Superior temporal gyrus (tissue), 1 donor: ENCODE results near the gene SEMA6B.
"Not testable (repeated sequence)": the region's sequence is repeated elsewhere in the genome, so short reads cannot be mapped to it uniquely, and the experiment has no call there.

Source experiments
- DNase-seq: peaks from one replicate; pipeline ENCODE4 v3.0.0-alpha.2; 2016; ENCODE audit errors: extremely low spot score

SEMA6B gene

DNA sequence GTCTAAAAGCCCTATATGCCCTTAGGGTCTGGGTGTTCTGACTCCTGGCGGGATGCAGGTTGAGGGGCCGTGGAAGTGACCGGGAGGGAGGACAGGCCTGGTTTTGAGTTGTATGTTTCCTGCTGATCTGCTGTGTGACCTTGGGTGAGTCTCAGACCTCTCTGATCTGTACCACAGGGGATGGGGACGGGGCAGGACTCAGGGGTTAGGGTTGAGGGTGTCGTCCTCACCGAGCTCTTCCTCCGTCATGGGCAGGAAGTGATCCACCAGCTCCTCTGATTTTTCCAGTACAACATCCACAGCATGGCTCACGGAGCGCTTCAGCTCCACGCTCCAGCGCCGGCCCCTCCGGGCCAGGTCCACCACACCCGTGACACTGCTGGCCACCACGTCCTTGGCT is 30.6 kb downstream of the SEMA6B start:
- no peak for DNase-seq

DNA sequence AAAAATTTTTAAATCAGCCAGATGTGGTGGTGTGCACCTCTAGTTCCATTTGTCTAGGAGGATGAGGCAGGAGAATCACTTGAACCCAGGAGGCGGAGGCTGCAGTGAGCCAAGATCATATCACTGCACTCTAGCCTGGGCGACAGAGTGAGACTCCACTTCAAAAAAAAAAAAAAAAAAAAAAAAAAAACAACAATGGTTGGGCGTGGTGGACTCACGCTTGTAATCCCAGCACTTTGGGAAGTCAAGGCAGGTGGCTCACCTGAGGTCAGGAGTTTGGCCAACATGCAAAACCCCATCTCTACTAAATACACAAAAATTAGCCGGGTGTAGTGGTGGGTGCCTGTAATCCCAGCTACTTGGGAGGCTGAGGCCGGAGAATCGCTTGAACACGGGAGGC is 32.1 kb downstream of the SEMA6B start:
- DNase-seq = not testable (repeated sequence)

DNA sequence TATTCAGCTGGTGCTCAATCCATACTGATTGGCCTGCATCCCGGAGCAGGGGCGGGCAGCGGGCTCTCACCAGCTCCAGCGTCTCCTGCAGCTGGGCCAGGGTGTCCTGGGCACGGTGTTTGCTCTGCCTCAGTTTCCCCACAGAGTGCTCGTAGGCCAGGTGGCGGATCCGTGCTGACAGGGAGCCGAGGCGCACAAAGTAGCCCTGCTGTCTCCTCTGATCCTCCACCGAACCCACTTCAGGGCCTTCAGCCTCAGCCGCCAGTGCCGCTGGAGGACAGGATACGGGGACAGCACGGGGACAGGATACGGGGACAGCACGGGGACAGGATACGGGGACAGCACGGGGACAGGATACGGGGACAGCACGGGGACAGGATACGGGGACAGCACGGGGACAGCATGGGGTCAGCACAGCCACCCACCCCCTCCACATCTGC is 33.9 kb downstream of the SEMA6B start:
- no peak for DNase-seq

DNA sequence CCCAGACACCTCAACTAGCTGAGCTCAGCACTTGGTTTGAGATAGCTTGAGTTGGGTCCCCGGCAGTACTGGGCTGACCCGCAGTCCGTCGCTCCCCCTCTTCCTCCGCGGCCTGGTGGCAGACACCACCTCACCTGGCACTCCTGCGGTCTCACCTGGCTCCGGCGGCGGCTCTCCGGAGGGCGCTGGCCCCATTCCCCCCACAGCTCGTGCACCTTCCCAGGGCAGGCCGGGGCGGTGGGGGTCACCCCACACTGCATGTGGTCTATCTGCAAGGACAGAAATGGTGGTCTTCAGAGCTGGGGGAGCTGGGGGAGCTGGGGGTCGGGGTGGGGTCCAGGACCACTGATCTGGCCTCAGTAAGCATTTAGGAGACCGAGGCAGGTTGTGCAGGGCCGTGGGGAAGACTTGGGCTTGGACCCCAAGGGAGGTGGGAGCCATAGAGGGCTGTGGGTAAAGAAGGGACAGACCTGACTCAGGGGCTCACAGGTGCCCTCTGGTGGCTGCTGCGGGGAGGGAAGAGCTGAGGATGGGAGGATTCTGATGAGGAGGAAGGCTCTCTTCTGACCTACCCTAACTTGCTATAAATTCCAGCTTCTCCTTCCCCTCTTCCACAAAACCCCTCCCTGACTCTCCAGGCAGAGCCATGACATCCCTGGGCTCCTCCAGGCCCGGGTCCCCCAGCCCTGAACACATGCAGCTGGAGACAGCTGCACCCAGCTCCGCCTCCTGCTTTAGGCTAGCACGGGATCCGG is 34.5 kb downstream of the SEMA6B start:
- peak; percentile 20 for DNase-seq

DNA sequence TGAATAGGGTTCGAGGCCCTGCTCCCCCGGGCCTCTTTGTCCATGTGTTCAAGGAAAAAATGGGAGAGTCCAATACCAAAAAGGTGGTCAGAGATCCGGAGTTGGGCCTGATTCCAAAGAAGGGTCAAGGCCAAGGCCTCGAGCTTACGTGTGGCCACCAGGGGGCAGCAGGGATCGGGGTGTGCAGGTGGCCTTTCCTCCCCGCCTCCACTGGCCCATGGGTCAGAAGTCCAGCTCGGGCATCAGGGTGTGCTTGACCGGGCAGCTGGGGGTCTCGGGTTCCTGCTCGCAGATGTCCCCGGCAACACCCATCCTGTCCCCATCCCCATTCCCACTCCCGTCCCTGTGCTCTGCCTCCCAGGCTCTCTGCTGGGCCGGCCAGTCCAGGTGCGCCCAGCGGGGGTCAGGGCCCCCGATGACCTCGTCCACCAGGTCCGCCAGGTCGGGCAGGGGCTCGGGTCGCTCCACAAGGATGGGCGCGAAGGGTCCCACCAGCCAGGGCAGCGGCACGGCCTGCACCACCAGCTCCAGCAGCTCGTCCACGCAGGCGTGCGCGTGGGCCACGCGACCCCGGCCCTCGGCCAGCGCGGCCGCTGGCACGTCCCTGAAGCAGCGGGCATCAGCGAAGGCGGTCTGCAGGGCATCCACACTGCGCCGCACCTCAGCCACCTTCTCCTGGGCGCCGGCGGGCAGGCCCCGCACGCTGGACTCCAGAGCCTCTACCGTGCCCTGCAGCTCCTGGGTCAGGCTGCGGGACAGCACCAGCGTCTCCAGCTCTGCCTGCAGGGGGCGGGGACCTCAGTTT is 36.0 kb downstream of the SEMA6B start:
- no peak for DNase-seq

DNA sequence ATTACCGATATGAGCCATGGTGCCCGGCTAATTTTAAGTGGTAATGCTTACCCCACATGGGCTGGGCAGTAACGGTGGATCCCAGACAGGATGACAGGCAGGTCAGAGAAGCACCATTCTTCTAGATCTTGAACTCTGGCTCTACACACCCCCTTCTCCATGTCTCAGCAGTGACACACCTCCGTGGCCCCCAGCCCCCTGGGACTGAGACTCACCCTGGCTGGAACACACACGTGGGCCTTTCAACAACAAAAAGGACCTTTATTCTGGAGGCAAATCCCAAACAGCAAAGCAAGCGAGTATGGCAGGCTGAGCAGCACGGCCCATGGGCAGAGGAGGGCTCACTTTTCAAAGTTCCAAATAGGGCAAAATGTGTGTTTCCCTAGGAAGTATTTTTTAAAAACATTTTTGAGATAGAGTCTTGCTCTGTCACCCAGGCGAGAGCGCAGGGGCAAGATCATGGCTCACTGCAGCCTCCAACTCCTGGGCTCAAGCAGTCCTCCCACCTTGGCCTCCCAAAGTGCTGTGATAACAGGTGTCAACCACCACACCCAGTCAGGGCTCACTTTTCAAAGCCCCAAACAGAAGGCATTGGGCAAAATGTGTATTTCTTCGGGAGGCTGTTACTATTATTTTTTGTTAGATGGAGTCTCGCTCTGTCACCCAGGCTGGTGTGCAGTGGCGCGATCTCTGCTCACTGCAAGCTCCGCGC is 37.0 kb downstream of the SEMA6B start:
- DNase-seq = no peak

DNA sequence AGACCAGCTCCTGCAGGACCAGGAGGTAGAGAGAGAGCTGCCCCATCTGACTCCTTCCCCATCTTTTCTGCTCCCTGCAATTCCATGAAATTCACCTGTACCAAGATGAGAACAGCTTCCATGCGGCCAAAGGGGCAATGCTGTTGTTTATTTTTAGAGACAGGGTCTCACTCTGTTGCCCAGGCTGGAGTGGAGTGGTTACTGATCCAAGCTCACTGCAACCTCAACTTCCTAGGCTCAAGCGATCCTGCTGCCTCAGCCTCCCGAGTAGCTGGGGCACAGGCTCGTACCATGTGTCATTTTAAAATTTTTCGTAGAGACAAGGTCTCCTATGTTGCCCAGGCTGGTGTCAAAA is 37.6 kb downstream of the SEMA6B start:
- DNase-seq = no peak

DNA sequence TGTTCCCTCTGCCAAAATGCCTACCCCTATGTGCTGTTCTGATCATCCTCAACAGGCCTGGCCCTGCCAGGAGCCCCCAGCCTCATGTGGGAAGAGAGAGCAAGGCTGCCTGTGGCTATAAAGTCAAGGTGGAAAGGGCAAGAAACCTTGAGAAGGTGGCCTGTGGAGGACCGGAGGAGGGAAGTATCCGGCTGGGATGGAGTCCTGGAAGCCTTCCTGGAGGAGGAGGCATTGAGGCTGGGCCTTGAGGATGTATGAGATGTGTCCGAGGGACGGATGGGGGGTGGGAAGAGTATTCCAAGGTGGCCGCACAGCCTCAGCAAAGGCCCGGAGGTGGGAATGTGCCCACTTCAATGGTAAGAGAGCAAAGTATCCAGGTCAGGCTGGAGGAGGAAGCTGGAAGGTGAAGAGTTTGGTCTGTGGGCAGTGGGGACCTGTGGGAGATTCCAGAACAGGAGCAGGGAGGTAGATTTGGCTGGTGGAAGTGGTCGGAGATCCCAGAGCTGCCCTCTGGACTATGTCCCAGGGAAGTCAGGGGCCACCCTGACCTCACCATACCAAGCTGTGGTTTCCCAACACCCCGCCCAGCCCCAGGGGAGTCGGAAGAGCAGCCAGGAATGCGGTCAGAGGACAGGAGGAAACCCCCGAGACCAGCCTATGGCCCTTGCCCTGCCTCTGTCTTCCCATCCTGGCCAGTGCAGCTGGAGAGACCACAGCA is 38.2 kb downstream of the SEMA6B start:
- DNase-seq = no peak

DNA sequence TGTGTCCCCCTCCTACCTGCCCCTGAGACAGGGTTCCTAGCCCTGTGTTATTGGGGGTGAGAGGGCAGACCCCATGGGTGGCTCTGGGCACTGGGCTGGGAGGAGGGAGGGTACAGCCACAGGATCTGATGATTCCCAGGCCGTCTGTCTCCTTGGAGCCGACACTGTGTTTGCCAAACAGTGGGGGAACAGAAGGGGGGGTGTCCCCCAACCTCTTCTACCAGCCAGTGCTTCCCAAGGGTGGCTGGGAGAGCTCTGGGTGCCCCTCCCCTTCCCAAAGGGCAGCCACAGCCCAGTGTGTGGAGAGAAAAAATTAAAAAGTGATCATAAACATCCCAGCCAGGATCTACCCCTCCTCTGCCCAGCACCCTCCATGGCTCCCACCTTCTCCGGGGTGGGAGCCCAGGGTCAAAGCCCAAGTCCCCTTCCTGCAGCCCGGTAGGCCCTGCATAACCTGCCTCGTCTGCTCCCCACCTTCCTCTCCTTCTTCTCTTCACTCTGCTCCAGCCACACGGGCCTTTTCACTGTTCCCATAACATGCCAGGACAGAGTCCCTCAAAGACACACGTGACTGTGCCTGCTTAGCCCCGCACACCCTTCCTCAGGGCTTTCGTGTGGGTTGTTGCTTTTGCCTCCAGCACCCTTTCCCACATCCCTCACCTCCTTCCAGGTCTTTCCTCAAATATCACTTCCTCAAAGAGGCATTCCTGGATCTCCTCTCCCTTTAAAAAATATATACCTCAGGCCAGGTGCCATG is 39.8 kb downstream of the SEMA6B start:
- DNase-seq = no peak

DNA sequence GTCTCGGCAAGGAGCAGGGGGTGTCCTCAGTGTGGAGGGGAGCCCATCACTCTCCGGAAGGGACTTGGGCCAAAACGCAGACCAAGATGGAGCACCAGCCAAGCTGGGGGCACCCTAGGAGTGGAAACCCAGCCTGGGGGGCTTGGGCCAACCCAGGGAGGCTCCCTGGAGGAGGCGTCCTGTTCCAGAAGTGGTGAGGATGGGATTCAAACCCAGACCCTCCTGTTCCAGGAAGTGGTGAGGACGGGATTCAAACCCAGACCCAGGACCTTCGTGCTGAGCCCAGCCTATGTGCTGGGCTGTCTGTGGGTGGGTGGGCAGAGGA is 40.4 kb downstream of the SEMA6B start:
- DNase-seq = no peak

DNA sequence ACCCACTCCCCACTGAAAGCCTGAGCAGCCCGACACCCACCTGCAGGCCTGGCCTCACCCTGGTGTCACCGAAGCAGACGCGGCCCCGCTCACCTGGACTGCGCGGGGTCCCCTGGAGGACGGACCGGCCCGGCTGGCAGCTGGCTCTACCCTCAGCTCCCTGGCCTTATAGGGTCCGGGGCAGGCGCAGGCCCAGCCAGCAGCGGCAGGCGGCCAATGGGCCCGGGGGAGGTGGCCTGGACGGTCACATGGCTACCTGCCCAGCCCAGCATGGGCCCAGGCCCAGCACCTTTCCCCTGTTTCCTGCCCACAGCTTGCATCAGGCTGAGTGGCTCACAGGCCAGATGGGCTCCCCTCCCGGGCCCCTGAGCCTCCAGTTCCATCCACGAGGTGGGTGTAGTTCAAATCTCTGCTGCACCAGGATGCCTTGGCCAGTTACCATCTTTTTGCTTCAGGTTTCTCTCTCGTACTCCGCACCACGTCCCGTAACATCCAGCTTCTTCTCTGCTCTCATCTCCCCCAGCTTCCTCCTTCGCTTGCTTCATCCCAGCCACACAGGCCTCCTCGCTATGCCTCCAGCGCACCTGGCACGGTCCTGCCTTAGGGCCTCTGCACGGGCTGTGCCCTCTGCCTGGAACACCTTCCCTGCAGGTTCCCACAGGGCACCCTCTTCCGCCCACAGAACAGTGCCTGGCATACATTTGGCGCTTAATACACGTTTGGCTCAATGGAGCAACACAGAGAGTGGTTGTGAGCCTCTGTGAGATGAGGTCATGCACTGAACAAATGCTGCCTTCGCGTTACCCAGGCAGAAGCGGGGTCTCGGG is 40.9 kb downstream of the SEMA6B start, which contains the start of gene PLIN4:
Gene PLIN4, minus strand, starts transcription at position 142 of the 827 bp plus-strand sequence. CDS start 214 bp downstream, outside the sequence.
- DNase-seq = no peak

DNA sequence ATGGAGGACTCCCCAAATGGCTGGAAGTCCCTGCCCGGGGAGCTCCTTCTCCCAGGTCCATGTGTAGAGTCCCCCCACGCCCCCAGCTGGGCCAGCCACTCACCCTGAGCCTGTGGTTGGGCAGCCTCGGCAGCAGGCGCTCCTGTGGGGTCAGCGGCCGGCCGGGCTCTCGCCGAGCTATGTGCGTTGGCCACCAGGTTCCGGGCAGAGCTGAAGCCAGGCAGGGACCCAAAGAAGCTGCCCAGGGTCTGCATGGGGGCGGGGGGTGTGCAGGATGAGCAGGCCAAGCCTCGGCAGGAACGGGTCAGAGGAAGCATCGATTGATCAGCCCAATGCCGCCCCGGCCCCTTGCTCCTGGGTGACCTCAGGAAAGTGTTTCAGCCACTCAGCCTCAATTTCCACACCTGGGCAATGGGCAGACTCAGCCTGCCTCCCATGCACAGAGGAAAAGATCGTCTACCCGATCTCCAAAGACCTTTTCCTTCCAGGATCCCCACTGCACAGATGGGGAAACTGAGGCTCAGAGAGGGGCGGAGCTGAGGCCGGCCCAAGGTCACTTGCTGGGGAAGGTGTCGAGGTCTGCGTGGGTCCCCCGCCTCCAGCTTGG is 41.9 kb downstream of the SEMA6B start:
- no peak for DNase-seq

DNA sequence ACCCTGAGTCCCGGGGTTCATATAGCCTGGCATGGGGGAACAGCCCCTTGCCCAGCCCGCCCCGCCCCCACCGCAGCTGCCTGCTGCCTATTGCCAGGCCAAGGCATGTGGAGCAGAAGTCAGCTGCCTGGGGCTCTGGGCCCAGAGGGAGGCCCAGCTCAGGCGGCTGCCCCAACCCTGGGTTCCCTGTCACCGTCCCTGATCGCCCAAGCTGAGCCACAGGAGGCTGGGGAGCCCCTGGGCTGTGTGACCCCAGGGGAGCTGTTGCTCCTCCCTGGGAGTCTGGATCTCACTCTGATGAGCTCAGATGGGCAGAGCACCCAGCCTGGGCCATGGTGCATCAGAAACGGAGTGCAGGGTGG is 42.6 kb downstream of the SEMA6B start:
- no peak for DNase-seq

DNA sequence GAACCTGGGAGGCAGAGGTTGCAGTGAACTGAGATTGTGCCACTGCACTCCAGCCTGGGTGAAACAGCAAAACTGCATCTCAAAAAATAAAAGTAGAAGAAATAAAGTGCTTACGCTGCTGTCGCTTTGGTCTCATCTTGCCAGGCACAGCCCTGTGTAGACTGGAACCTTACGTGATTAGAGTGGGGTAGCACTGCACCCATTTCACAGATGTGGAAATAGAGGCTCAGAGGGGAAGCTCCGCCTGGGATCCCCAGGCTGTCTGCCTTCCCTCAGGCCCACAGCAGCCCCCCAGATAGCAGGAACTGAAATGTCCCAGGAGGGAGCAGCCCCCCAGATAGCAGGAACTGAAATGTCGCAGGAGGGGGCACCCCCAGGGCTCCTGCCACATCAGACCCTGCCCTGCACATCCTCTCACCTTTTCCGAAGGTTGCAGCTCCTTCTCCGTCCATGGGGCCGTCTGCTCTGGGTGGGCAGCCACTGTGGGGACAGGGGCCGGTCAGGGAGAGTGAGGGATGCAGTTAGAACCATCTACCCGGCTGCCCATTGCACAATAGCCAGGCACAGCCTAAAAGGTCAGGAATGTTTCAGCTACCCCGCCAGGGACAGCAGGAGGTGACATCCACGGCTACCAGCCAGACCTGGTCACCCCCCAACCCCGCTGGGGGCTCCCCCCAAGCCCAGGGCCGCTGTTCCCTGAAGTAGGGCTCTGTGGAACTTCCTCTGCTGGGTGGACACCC is 43.1 kb downstream of the SEMA6B start:
- no peak for DNase-seq

DNA sequence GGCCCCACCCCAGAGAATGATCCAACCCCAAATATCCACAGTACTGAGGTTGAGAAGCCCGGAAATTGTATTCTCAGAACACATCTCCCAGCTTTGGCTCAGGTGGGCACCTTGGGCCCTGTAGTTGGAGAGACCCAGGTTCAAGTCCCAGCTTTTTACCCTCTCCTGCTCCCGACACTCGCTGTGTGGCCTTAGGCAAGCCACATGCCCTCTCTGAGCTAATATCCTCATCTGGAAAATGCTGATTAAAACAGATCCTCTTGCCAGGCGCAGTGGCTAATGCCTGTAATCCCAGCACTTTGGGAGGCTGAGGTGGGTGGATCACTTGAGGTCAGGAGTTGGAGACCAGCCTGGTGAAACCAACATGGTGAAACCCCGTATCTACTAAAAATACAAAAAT is 43.8 kb downstream of the SEMA6B start:
- DNase-seq = no peak

DNA sequence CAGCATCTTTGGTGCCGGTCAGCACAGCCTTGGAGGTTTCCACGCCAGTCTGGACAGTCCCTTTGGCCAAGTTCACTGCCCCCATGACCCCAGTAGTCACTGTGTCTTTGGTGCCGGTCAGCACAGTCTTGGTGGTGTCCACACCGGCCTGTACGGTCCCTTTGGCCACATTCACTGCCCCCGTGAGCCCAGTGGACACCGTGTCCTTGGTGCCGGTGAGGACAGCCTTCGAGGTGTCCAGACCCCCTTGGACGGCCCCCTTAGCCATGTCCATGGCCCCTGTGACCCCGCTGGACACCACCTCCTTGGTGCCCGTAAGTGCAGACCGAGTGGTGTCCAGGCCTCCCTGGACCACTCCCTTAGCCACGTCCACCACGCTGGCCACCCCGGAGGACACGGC is 46.2 kb downstream of the SEMA6B start:
- no peak for DNase-seq

DNA sequence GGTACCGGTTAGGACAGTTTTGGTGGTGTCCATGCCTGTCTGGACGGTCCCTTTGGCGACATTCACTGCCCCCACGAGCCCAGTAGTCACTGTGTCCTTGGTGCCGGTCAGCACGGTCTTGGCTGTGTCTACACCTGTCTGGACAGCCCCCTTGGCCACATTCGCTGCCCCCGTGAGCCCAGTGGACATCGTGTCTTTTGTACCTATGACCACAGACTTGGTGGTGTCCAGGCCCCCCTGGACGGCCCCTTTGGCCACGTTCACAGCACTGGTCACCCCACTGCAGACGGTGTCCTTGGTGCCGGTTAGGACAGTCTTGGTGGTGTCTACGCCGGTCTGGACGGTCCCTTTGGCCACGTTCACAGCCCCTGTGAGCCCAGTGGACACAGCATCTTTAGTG is 47.4 kb downstream of the SEMA6B start:
- no peak for DNase-seq

DNA sequence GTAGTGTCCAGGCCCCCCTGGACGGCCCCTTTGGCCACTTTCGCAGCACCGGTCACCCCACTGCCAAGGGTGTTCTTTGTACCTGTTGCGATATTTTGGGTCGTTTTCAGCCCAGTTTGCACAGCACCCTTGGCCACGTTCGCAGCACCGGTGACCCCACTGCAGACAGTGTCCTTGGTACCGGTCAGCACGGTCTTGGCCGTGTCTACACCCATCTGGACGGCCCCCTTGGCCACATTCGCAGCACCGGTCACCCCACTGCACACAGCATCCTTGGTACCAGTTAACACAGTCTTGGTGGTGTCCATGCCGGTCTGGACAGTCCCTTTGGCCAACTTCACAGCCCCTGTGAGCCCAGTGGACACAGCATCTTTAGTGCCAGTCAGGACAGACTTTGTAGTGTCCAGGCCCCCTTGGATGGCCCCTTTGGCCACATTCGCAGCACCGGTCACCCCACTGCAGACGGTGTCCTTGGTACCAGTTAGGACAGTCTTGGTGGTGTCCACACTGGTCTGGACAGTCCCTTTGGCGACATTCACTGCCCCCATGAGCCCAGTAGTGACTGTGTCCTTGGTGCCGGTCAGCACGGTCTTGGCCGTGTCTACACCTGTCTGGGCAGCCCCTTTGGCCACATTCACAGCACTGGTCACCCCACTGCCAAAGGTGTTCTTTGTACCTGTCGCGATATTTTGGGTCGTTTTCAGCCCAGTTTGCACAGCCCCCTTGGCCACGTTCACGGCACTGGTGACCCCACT is 48.0 kb downstream of the SEMA6B start:
- no peak for DNase-seq
